Suprapubic skin (tissue), 4 donors: ENCODE data around the gene AAR2.

Source experiments
- POLR2A ChIP-seq, 2 donors: fragments of 450-650 bp; IDR thresholded peaks; one replicate each; pipeline ENCODE4 v1.6.1; 2017; ENCODE audit warnings: antibody characterized with exemption in 2 of 2, mild to moderate bottlenecking in 2 of 2, moderate library complexity in 2 of 2
- POLR2AphosphoS5 ChIP-seq, 3 donors: sonication (generic); formaldehyde crosslinking; IDR thresholded peaks; one replicate each; pipeline ENCODE4 v1.6.1; 2017; ENCODE audit warnings: antibody characterized with exemption in 3 of 3
- TF ChIP-seq, protein P1 (sequence below), 2 donors: fragments of 200-600 bp in 1 of 2; fragments of 450-650 bp in 1 of 2; sonication (generic) in 1 of 2; IDR thresholded peaks; one replicate each; pipeline ENCODE4 v1.5.1; 2016 to 2019; ENCODE audit warnings: antibody characterized with exemption in 2 of 2, mild to moderate bottlenecking in 1 of 2, moderate library complexity in 1 of 2

DNA sequence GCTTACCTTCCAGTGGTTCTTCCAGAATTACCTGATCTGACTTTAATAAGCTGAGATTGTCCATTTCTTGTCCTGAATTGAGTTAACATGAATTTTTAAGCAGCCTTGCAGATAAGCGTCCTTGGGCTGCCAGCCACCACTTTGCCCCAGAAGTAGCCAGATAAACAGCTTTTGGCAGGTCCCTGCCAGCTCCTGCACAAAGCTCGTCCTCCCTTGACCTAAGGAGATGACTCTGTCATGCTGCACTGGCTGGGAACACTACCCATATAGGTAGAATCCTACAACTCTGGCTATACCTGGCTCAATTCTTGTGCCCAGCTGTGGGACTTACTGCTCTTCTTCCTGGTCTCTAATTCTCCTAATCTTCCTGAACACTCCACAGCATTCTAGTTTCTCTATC lies 39.6 kb upstream of the AAR2 start:
- TF ChIP-seq, protein P1, sequence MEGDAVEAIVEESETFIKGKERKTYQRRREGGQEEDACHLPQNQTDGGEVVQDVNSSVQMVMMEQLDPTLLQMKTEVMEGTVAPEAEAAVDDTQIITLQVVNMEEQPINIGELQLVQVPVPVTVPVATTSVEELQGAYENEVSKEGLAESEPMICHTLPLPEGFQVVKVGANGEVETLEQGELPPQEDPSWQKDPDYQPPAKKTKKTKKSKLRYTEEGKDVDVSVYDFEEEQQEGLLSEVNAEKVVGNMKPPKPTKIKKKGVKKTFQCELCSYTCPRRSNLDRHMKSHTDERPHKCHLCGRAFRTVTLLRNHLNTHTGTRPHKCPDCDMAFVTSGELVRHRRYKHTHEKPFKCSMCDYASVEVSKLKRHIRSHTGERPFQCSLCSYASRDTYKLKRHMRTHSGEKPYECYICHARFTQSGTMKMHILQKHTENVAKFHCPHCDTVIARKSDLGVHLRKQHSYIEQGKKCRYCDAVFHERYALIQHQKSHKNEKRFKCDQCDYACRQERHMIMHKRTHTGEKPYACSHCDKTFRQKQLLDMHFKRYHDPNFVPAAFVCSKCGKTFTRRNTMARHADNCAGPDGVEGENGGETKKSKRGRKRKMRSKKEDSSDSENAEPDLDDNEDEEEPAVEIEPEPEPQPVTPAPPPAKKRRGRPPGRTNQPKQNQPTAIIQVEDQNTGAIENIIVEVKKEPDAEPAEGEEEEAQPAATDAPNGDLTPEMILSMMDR (IDR thresholded peaks at IDR 0.05) = no peak
- no peak for TF ChIP-seq POLR2A (IDR thresholded peaks at IDR 0.05)
- no peak for TF ChIP-seq POLR2AphosphoS5 (IDR thresholded peaks at IDR 0.05)
